Esophagus squamous epithelium (tissue), 4 donors: Measurements from ENCODE around the gene CLPTM1L.
"Not testable (repeated sequence)": the region's sequence is repeated elsewhere in the genome, so short reads cannot be mapped to it uniquely, and the experiment has no call there.

Experiments
- POLR2A ChIP-seq, 4 donors: fragments of 450-650 bp; IDR thresholded peaks; one replicate each; pipeline ENCODE4 v1.6.1; 2017; ENCODE audit warnings: antibody characterized with exemption in 4 of 4, mild to moderate bottlenecking in 4 of 4, moderate library complexity in 3 of 4
- TF ChIP-seq, protein P1 (sequence below), 6 experiments: fragments of 450-650 bp in 4 of 6; fragments of 200-600 bp in 2 of 6; sonication (generic) in 2 of 6; IDR thresholded peaks; one replicate each; pipeline ENCODE4 v1.5.1; 2016 to 2019; ENCODE audit warnings: antibody characterized with exemption in 6 of 6, mild to moderate bottlenecking in 4 of 6, moderate library complexity in 4 of 6

DNA sequence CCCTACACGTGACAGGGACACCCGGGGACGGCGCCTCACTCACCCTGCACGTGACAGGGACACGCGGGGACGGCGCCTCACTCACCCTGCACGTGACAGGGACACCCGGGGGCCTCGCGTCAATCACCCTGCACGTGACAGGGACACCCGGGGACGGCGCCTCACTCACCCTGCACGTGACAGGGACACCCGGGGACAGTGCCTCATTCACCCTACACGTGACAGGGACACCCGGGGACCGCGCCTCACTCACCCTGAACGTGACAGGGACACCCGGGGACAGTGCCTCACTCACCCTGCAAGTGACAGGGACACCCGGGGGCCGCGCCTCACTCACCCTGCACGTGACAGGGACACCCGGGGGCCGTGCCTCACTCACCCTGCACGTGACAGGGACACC lies 55.3 kb downstream of the CLPTM1L start:
- TF ChIP-seq, protein P1, sequence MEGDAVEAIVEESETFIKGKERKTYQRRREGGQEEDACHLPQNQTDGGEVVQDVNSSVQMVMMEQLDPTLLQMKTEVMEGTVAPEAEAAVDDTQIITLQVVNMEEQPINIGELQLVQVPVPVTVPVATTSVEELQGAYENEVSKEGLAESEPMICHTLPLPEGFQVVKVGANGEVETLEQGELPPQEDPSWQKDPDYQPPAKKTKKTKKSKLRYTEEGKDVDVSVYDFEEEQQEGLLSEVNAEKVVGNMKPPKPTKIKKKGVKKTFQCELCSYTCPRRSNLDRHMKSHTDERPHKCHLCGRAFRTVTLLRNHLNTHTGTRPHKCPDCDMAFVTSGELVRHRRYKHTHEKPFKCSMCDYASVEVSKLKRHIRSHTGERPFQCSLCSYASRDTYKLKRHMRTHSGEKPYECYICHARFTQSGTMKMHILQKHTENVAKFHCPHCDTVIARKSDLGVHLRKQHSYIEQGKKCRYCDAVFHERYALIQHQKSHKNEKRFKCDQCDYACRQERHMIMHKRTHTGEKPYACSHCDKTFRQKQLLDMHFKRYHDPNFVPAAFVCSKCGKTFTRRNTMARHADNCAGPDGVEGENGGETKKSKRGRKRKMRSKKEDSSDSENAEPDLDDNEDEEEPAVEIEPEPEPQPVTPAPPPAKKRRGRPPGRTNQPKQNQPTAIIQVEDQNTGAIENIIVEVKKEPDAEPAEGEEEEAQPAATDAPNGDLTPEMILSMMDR (IDR thresholded peaks at IDR 0.05): not testable (repeated sequence)
- not testable (repeated sequence) for TF ChIP-seq POLR2A (IDR thresholded peaks at IDR 0.05)
